ENCODE data around the gene IGFBP5.

IGFBP5 gene

GRCh38 chr2:216695401-216695821, at the start of gene IGFBP5:
Gene IGFBP5 (minus strand): TSS chr2:216695549. CDS start chr2:216694775, 774 bp downstream.
- DNase-seq (ENCODE audit: low read depth): peak; percentile 38
- peak within 1 kb of the TSS; percentile 28 for H3K4me3 ChIP-seq (ENCODE audit: control insufficient read depth, low read depth, low read length)

GRCh38 chr2:216743781-216744180, 48.4 kb upstream of the IGFBP5 start:
- DNase-seq (ENCODE audit: low read depth): no peak
- TF ChIP-seq CTCF (IDR thresholded peaks at IDR 0.05; ENCODE audit: control insufficient read depth, insufficient read depth, low read depth, low read length, missing control alignments): no peak
- no peak overlapping the region for H3K4me3 ChIP-seq (ENCODE audit: control insufficient read depth, low read depth, low read length)

More at GRCh38 chr2:216695401-216695821, at the start of gene IGFBP5:
- TF ChIP-seq CTCF (IDR thresholded peaks at IDR 0.05; ENCODE audit: control insufficient read depth, insufficient read depth, low read depth, low read length, missing control alignments): no peak

GRCh38 chr2:216742411-216742810, 47.1 kb upstream of the IGFBP5 start:
- TF ChIP-seq CTCF (IDR thresholded peaks at IDR 0.05; ENCODE audit: control insufficient read depth, insufficient read depth, low read depth, low read length, missing control alignments): no peak
- H3K4me3 ChIP-seq (ENCODE audit: control insufficient read depth, low read depth, low read length): no peak overlapping the region
- no peak for DNase-seq (ENCODE audit: low read depth)

GRCh38 chr2:216741223-216741593, 45.9 kb upstream of the IGFBP5 start:
- no peak for TF ChIP-seq CTCF (IDR thresholded peaks at IDR 0.05; ENCODE audit: control insufficient read depth, insufficient read depth, low read depth, low read length, missing control alignments)
- no peak for DNase-seq (ENCODE audit: low read depth)
- H3K4me3 ChIP-seq (ENCODE audit: control insufficient read depth, low read depth, low read length): no peak overlapping the region

- TF ChIP-seq CTCF (IDR thresholded peaks at IDR 0.05; ENCODE audit: control insufficient read depth, insufficient read depth, low read depth, low read length, missing control alignments): no peak
These were observed 45.3 kb upstream of the IGFBP5 start for GRCh38 chr2:216740557-216741222.

GRCh38 chr2:216739035-216739434, 43.7 kb upstream of the IGFBP5 start:
- no peak for DNase-seq (ENCODE audit: low read depth)
- no peak overlapping the region for H3K4me3 ChIP-seq (ENCODE audit: control insufficient read depth, low read depth, low read length)

More at GRCh38 chr2:216740557-216741222, 45.3 kb upstream of the IGFBP5 start:
- H3K4me3 ChIP-seq (ENCODE audit: control insufficient read depth, low read depth, low read length): no peak overlapping the region
- no peak for DNase-seq (ENCODE audit: low read depth)

More at GRCh38 chr2:216739035-216739434, 43.7 kb upstream of the IGFBP5 start:
- no peak for TF ChIP-seq CTCF (IDR thresholded peaks at IDR 0.05; ENCODE audit: control insufficient read depth, insufficient read depth, low read depth, low read length, missing control alignments)
